Immature natural killer cell (primary cell): ENCODE measurements around the gene SLC46A1. TPM values are rescaled to one million over a fixed set of nuclear protein-coding genes. Genes with fewer than 3 reads are reported as not detected.
A peak's percentile ranks its signal among the peaks of the same experiment; 100 is the strongest.

Experiments used
- DNase-seq, 3 donors: peaks; one replicate each; pipeline ENCODE4 v3.0.0; 2022; ENCODE audit warnings: mixed read lengths in 1 of 3
- H3K27ac Mint-ChIP-seq, 6 donors: one replicate each; pipeline ENCODE4 v1.8.0; 2020; ENCODE audit warnings: mixed read lengths in 6 of 6, mild to moderate bottlenecking in 5 of 6, inconsistent platforms in 4 of 6, moderate library complexity in 3 of 6
- H3K27me3 Mint-ChIP-seq, 3 donors: one replicate each; pipeline ENCODE4 v1.8.0; 2020 to 2021; ENCODE audit warnings: low read depth in 3 of 3, mild to moderate bottlenecking in 3 of 3, mixed read lengths in 3 of 3, moderate library complexity in 3 of 3, inconsistent platforms in 1 of 3
- H3K36me3 Mint-ChIP-seq, 3 donors: one replicate each; pipeline ENCODE4 v1.8.0; 2020; ENCODE audit warnings: mixed read lengths in 3 of 3, inconsistent platforms in 2 of 3, mild to moderate bottlenecking in 2 of 3
- H3K4me1 Mint-ChIP-seq, 2 donors: one replicate each; pipeline ENCODE4 v1.8.0; 2020; ENCODE audit warnings: inconsistent platforms in 2 of 2, mild to moderate bottlenecking in 2 of 2, mixed read lengths in 2 of 2, moderate library complexity in 1 of 2
- H3K4me3 Mint-ChIP-seq, 5 donors: one replicate each; pipeline ENCODE4 v1.8.0; 2020; ENCODE audit warnings: mild to moderate bottlenecking in 5 of 5, mixed read lengths in 5 of 5, inconsistent platforms in 3 of 5, moderate library complexity in 3 of 5
- H3K9me3 Mint-ChIP-seq, 6 donors: one replicate each; pipeline ENCODE4 v1.8.0; 2020; ENCODE audit warnings: mild to moderate bottlenecking in 6 of 6, mixed read lengths in 6 of 6, inconsistent platforms in 4 of 6, moderate library complexity in 3 of 6
- polyA plus RNA-seq, 3 donors: library from polyadenylated mRNA; unstranded; fragments of 300-500 nt; fragmentation: Illumina TruSeq; gene quantifications; one replicate each; pipeline ENCODE4 v1.2.3, GENCODE V29; 2021

The SLC46A1 gene
- polyA plus RNA-seq, 3 donors from 2014 or later, result 0.61 to 1.9 TPM; not detected in 1

DNA sequence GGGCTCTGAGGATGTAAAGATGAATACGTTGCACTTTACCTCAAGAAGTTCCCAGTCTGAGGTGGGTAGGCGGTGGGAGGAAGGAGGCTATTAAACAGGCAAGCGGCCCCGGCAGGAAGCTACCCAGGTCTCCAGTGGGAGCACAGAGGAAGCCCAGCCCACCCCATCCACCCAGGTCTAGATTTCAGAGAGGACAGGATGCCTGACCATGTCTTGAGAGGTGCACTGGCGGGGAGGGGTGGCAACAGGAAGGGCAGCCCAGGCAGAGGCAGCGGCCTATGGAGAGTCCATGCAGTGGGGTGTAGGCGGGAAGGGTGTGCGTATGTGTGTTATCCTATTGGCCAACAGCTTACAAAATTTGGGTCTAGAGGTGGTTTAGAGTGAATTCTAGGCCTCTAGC, 20.6 kb downstream of the SLC46A1 start:
- peaks cover 2 to 7% (median 2%) of the 10 kb centered on the region in 3 donors for H3K27me3 Mint-ChIP-seq
- peaks cover 25 to 33% of the 10 kb centered on the region in 2 donors for H3K4me1 Mint-ChIP-seq
- H3K36me3 Mint-ChIP-seq, result peaks cover 10 to 17% (median 14%) of the 10 kb centered on the region in 3 donors
- H3K9me3 Mint-ChIP-seq, result peaks cover 0 to 3% (median 0%) of the 10 kb centered on the region in 6 donors
- no peak for DNase-seq
- H3K27ac Mint-ChIP-seq, result peak overlapping the region in 3 of 6 donors; percentile 37 to 73 (median 59)
- peak overlapping the region; percentile 91 to 95 (median 93) for H3K4me3 Mint-ChIP-seq

DNA sequence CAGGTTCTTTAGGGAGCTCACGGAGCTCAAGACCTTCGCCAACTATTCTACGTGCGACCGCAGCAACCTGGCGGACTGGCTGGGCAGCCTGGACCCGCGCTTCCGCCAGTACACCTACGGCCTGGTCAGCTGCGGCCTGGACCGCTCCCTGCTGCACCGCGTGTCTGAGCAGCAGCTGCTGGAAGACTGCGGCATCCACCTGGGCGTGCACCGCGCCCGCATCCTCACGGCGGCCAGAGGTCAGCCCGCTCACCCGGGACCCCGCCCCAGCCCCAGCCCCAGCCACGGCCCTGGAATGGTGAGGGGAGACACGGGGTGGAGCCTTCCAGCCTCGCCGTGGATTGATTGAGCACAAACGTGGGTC, 21.0 kb downstream of the SLC46A1 start:
- Mint-ChIP-seq H3K36me3 (peaks cover 10 to 16% (median 11%) of the 10 kb centered on the region in 3 donors), H3K9me3 (peaks cover 0 to 3% (median 0%) of the 10 kb centered on the region in 6 donors), H3K27ac (peak overlapping the region; percentile 59 to 89 (median 81)), H3K4me1 (peaks cover 25 to 33% of the 10 kb centered on the region in 2 donors), H3K4me3 (peak overlapping the region; percentile 91 to 95 (median 93)), H3K27me3 (peaks cover 2 to 7% (median 2%) of the 10 kb centered on the region in 3 donors)
- DNase-seq, result no peak

DNA sequence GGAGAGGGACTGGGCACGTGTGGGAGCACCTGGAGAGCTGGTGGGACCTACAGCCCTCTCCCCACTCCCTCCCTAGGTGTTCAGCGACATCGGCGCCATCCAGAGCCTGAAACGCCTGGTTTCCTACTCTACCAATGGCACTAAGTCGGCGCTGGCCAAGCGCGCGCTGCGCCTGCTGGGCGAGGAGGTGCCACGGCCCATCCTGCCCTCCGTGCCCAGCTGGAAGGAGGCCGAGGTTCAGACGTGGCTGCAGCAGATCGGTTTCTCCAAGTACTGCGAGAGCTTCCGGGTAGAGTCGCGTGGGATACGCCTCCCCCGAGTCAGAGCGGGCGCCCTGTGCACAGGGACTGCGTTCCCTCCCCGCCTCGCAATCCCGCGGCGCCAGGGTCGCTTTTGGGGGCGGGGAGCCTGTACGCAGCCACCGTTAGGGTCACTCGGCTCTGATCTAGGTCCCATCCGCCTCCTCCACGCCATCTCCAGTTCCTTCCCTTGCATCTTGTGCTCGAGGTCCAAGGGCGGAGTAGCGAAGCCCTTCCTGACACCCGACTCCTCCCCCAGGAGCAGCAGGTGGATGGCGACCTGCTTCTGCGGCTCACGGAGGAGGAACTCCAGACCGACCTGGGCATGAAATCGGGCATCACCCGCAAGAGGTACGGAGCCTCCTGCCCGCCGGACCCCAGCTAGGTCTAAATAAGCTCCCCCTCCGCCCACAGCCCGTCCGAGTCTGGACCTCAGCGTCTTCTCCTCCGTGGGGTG, 21.6 kb downstream of the SLC46A1 start:
- peak; percentile 41 to 62 (median 56) for DNase-seq
- peaks cover 7 to 12% (median 10%) of the 10 kb centered on the region in 3 donors for H3K36me3 Mint-ChIP-seq
- H3K27me3 Mint-ChIP-seq, result peaks cover 2 to 7% (median 2%) of the 10 kb centered on the region in 3 donors
- H3K4me3 Mint-ChIP-seq, result peak overlapping the region; percentile 91 to 95 (median 93)
- H3K4me1 Mint-ChIP-seq, result peaks cover 25 to 33% of the 10 kb centered on the region in 2 donors
- H3K27ac Mint-ChIP-seq, result peak overlapping the region; percentile 49 to 89 (median 83)
- H3K9me3 Mint-ChIP-seq, result peaks cover 0 to 2% (median 0%) of the 10 kb centered on the region in 6 donors

DNA sequence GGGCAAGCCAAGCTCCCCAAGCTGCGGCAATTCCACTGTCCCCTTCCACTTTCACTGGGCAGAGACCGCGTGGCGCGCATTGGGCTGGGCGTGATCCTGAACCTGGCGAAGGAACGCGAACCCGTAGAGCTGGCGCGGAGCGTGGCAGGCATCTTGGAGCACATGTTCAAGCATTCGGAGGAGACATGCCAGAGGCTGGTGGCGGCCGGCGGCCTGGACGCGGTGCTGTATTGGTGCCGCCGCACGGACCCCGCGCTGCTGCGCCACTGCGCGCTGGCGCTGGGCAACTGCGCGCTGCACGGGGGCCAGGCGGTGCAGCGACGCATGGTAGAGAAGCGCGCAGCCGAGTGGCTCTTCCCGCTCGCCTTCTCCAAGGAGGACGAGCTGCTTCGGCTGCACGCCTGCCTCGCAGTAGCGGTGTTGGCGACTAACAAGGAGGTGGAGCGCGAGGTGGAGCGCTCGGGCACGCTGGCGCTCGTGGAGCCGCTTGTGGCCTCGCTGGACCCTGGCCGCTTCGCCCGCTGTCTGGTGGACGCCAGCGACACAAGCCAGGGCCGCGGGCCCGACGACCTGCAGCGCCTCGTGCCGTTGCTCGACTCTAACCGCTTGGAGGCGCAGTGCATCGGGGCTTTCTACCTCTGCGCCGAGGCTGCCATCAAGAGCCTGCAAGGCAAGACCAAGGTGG, 24.7 kb downstream of the SLC46A1 start:
- peaks cover 4 to 7% (median 7%) of the 10 kb centered on the region in 3 donors for H3K36me3 Mint-ChIP-seq
- peaks cover 0 to 1% (median 0%) of the 10 kb centered on the region in 6 donors for H3K9me3 Mint-ChIP-seq
- no peak overlapping the region for H3K27ac Mint-ChIP-seq
- H3K4me1 Mint-ChIP-seq, result peaks cover 25 to 31% of the 10 kb centered on the region in 2 donors
- DNase-seq, result no peak
- peak overlapping the region in 3 of 5 donors; percentile 3 to 30 (median 14) for H3K4me3 Mint-ChIP-seq
- H3K27me3 Mint-ChIP-seq, result peaks cover 2 to 7% (median 2%) of the 10 kb centered on the region in 3 donors

DNA sequence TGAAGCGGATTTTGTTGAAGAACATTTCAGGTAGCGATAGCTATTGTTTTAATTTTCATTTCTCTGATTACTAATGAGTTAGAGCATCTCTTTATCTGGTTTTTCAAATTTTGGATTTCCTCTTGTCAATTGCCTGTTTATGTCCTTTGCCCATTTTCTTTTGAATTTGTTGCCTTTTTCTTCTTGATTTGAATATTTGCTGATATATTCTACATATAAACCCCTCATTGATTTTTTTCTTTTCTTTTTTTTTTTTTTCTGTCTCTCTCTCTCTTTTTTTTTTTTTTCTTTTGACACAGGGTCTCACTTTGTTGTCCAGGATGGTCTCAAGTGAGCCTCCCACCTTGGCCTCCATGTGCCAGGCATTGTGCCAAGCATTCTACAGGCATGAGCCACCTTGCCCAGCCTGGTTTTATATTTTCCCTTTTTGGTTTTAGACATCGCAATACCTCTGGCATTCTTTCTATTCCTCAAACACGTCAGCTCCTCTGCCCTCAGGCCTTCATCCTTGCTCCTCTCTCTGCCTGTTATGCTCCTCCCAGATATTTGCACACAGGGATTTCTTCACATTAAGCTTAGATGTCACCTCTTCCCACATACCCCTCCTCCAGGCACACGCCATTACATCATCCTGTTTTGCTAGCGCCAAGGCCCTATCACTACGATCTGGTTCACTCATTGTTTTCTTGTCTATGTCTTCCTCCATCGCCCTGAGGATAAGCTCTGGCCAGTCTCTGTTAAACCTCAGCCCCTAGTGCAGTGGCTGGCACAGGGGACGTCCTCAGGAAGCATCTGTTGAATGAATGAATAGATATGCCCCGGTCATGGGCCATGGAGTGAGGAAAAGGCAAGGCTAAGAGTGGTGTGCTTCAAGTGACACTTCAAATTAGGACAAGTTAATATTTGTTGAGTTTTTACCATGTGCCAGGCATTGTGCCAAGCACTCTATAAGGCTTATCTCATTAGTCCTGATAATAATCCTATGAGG, 25.9 kb downstream of the SLC46A1 start:
- Mint-ChIP-seq H3K27me3 (peaks cover 2 to 7% (median 2%) of the 10 kb centered on the region in 3 donors), H3K36me3 (peaks cover 4 to 7% (median 7%) of the 10 kb centered on the region in 3 donors), H3K4me1 (peaks cover 19 to 20% of the 10 kb centered on the region in 2 donors), H3K4me3 (peak overlapping the region in 1 of 5 donors; percentile 27), H3K27ac (no peak overlapping the region), H3K9me3 (peaks cover 0 to 1% (median 0%) of the 10 kb centered on the region in 6 donors)
- DNase-seq, result no peak

DNA sequence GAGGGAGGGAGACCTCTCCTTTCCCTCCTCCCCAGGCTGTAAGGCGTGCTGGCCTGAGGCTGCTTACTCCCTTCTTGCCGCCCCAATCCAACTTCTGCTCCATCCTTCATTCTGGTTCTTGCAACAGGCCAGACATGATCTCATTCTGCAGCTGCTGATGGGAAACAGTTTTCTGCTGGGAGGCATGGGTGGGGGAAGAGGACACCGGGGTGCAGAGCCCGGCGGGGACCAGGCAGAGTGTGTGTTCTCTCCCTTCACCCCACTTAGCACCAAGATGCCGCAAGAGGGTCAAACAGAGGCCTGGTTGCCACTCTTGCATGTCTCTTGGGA, 33.1 kb downstream of the SLC46A1 start:
- H3K36me3 Mint-ChIP-seq, result peaks cover 0 to 3% (median 0%) of the 10 kb centered on the region in 3 donors
- peaks cover 0 to 3% (median 0%) of the 10 kb centered on the region in 3 donors for H3K27me3 Mint-ChIP-seq
- peaks cover 19 to 20% of the 10 kb centered on the region in 2 donors for H3K4me1 Mint-ChIP-seq
- no peak for DNase-seq
- peak overlapping the region in 4 of 6 donors; percentile 34 to 75 (median 52) for H3K27ac Mint-ChIP-seq
- H3K4me3 Mint-ChIP-seq, result peak overlapping the region; percentile 70 to 82 (median 74)
- no peaks in the 10 kb centered on the region for H3K9me3 Mint-ChIP-seq

DNA sequence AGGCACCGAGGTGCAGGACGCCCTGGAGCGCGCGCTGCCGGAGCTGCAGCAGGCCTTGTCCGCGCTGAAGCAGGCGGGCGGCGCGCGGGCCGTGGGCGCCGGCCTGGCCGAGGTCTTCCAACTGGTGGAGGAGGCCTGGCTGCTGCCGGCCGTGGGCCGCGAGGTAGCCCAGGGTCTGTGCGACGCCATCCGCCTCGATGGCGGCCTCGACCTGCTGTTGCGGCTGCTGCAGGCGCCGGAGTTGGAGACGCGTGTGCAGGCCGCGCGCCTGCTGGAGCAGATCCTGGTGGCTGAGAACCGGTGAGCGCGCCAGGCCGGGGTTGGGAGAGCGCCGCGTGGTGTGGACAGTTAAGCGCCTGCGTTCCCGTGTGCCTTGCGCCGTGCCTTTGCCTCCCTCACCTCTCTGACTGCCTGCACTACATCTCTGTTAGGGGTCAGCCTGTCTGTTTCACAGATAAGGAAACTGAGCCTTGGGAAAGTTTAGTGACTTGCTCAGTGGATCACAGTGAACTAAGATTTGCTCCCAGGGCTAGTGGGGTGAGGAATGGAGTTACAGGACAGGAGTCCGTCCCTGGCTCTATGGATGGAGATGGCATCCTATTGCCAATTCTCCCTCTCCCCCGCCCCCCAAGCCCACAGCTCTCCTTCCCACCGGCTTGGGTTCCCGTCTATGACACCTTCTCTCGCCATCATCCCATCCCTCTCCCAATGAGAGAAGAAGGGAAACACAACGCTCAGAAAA, 33.6 kb downstream of the SLC46A1 start:
- H3K27ac Mint-ChIP-seq, result peak overlapping the region in 4 of 6 donors; percentile 40 to 75 (median 60)
- H3K27me3 Mint-ChIP-seq, result peaks cover 0 to 3% (median 0%) of the 10 kb centered on the region in 3 donors
- peaks cover 19 to 20% of the 10 kb centered on the region in 2 donors for H3K4me1 Mint-ChIP-seq
- peaks cover 0 to 3% (median 0%) of the 10 kb centered on the region in 3 donors for H3K36me3 Mint-ChIP-seq
- H3K4me3 Mint-ChIP-seq, result peak overlapping the region; percentile 70 to 82 (median 74)
- H3K9me3 Mint-ChIP-seq, result no peaks in the 10 kb centered on the region
- no peak for DNase-seq

DNA sequence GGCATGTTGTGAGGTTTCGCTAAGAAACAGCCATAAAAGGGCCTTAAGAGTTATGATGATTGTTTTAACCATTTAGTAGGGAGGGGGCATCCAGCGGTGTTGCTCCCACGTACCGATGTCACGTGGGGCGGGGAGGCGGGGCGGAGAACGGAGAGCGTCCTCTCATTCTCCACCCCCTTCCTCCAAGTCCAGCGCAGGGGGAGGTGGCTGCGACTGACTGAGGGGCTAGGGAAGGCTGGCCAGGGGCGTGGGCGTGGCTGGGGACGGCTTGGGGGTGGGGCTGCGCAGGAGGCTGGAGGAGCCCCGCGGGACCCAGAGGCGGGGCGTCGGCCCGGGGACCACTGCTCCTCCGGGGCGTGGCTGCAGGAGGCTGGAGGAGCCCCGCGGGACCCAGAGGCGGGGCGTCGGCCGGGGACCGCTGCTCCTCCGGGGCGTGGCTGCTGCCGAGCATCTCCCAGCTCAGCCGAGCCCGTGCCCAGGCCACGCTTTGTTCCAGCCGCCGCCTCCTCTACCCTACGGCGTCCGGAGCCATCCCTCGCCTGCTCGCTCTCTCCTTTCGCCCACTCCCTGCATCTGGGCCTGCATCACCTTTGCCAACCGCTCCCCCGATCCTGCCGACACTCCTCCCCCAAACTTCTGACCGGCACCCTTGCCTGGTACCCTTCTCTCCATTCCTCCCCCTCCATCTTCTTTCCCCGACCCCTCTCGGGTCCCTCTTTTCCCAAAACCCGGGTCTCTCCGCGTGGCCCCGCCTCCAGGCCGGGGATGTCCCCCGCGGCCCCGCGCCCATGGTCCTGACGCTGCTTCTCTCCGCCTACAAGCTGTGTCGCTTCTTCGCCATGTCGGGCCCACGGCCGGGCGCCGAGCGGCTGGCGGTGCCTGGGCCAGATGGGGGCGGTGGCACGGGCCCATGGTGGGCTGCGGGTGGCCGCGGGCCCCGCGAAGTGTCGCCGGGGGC, 34.5 kb downstream of the SLC46A1 start, which contains the start of gene SARM1:
Gene SARM1 (plus strand): TSS at position 450 of the 958 bp plus-strand sequence. CDS start 339 bp downstream, at position 789.
- Mint-ChIP-seq H3K27ac (peak within 1 kb of the TSS; percentile 78 to 97 (median 90)), H3K4me1 (peaks cover 19 to 20% of the 10 kb centered on the region in 2 donors), H3K9me3 (no peaks in the 10 kb centered on the region), H3K27me3 (peaks cover 0 to 3% (median 0%) of the 10 kb centered on the region in 3 donors), H3K36me3 (peaks cover 0 to 3% (median 0%) of the 10 kb centered on the region in 3 donors), H3K4me3 (peak within 1 kb of the TSS; percentile 89 to 96 (median 94))
- peak; percentile 76 to 81 (median 77) for DNase-seq

DNA sequence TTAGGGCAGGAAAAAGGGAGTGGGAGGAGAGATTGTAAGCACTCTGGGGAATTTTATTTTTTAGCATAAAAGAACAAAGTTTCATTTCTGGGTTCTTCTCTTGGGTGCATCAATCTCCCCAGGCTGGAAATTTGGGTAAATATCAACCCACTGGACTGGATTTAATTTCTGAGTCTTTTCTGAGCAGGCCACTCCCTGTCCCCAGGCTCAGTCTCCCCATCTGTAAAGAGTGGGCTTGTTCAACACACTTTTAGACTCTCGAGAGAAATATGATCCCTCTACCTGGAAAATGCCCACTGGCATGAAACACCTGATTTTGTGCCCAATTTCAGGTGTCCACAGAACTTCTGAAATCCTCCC, 35.3 kb downstream of the SLC46A1 start:
- DNase-seq, result no peak
- Mint-ChIP-seq H3K27me3 (peaks cover 0 to 3% (median 0%) of the 10 kb centered on the region in 3 donors), H3K4me3 (peak overlapping the region; percentile 89 to 96 (median 94)), H3K9me3 (no peaks in the 10 kb centered on the region), H3K4me1 (peaks cover 19 to 20% of the 10 kb centered on the region in 2 donors), H3K27ac (peak overlapping the region; percentile 78 to 97 (median 90)), H3K36me3 (peaks cover 0 to 3% (median 0%) of the 10 kb centered on the region in 3 donors)

DNA sequence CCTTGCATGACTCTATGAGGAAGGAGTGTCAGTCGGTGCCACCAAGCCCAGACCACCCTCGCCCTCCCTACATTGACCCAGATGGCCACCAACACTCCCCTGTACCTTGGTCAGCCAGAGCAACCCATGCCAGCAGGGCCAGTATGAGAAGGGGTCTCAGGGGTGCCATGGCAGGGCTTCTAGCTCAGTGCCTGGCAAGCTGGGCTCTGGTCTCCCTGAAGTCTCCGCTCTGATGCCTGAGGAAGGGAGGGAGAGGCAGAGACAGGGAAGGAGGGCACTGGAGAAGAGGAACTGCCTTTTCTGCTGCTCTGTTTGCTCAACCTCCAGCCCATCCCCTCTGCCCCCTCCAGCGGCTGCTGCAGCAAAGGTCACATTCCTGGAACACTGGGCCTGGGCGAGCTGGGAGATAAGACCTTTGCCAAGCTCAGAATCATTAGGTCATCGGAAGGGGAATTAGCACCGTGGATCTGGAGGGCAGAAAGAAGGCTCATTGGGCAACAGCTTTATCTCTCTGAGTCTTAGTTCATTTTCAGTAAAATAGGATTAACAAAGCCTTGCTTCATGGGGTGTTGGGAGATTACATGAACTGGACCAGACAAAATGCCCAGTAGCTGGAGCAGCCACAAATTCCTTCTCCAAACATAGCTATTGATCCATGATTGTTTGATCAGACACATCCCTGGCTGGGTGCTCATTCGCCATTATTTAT, 35.8 kb downstream of the SLC46A1 start, which contains the start of gene VTN:
Gene VTN (minus strand): TSS at position 273 of the 709 bp plus-strand sequence. CDS start 104 bp downstream, at position 169.
- Mint-ChIP-seq H3K4me1 (peaks cover 19 to 20% of the 10 kb centered on the region in 2 donors), H3K4me3 (peak within 1 kb of the TSS; percentile 89 to 96 (median 94)), H3K36me3 (peaks cover 0 to 3% (median 0%) of the 10 kb centered on the region in 3 donors), H3K9me3 (no peaks in the 10 kb centered on the region), H3K27me3 (peaks cover 0 to 5% (median 0%) of the 10 kb centered on the region in 3 donors), H3K27ac (peak within 1 kb of the TSS; percentile 78 to 97 (median 90))
- no peak for DNase-seq

DNA sequence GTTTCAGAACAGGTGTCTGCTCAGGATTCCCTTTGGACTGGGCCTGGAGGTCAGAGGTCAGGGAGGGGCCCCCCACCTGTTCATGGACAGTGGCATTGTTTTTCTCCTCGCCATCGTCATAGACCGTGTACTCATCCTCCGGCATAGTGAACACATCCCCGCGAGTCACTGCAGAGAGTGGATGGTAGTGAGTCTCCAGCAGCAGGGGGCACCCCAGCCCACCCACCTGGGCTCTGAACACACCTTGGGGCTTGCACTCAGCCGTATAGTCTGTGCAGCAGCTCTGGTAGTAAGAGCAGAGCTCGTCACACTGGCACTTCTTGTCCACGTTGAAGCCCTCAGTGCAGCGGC, 36.4 kb downstream of the SLC46A1 start:
- H3K9me3 Mint-ChIP-seq, result no peaks in the 10 kb centered on the region
- H3K27me3 Mint-ChIP-seq, result peaks cover 0 to 5% (median 0%) of the 10 kb centered on the region in 3 donors
- H3K27ac Mint-ChIP-seq, result peak overlapping the region in 3 of 6 donors; percentile 87 to 97 (median 95)
- no peak for DNase-seq
- H3K36me3 Mint-ChIP-seq, result no peaks in the 10 kb centered on the region
- H3K4me3 Mint-ChIP-seq, result peak overlapping the region in 2 of 5 donors; percentile 89 to 94
- H3K4me1 Mint-ChIP-seq, result peaks cover 18 to 19% of the 10 kb centered on the region in 2 donors
